ENCODE results near the gene OSBP2.

- TF ChIP-seq CTCF (IDR thresholded peaks at IDR 0.05) (no peak), POLR2A (IDR thresholded peaks at IDR 0.05) (no peak)
Observed at GRCh38 chr22:30827646-30828045, 133.0 kb downstream of the OSBP2 start.
